SU-DHL-6 (cell line): ENCODE data around the gene NFIA.

Experiments used
- H2AFZ ChIP-seq: fragments of 200-600 bp; sonication (generic); 2 replicates; pipeline ENCODE4 v1.6.1; 2014; ENCODE audit warnings: low read depth, mild to moderate bottlenecking, moderate library complexity, mixed read lengths, antibody characterized with exemption, low read length; ENCODE audit not compliant: severe bottlenecking
- H3F3A ChIP-seq: fragments of 200-600 bp; shearing (Covaris generic); 2 replicates; pipeline ENCODE4 v1.6.0; 2016; ENCODE audit warnings: antibody characterized with exemption, mild to moderate bottlenecking; ENCODE audit not compliant: insufficient read depth
- H3K27ac ChIP-seq: fragments of 200-600 bp; sonication (generic); 2 replicates; pipeline ENCODE4 v1.5.1; 2016; ENCODE audit warnings: low read depth, mild to moderate bottlenecking, low read length, moderate library complexity, mixed read lengths
- H3K27me3 ChIP-seq: fragments of 200-600 bp; sonication (generic), shearing (Covaris generic); 2 replicates; pipeline ENCODE4 v1.6.0; 2014; ENCODE audit warnings: mild to moderate bottlenecking, low read length
- H3K36me3 ChIP-seq: fragments of 200-600 bp; sonication (generic); 2 replicates; pipeline ENCODE4 v1.6.1; 2014; ENCODE audit warnings: mild to moderate bottlenecking, low read length, mixed read lengths
- H3K4me2 ChIP-seq: fragments of 300-600, 200-600 bp; shearing (Covaris generic), sonication (generic); 2 replicates; pipeline ENCODE4 v1.6.0; 2014; ENCODE audit warnings: low read length, low read depth, mild to moderate bottlenecking; ENCODE audit not compliant: poor library complexity, severe bottlenecking
- H3K4me3 ChIP-seq: fragments of 200-600 bp; sonication (generic); 2 replicates; pipeline ENCODE4 v1.5.1; 2014; ENCODE audit warnings: antibody characterized with exemption, low read length, mild to moderate bottlenecking, mixed read lengths; ENCODE audit not compliant: insufficient read depth, poor library complexity, severe bottlenecking
- H3K79me2 ChIP-seq: fragments of 200-600 bp; sonication (generic); 2 replicates; pipeline ENCODE4 v1.6.1; 2014; ENCODE audit warnings: mild to moderate bottlenecking, low read length, moderate library complexity; ENCODE audit not compliant: insufficient read depth
- H3K9ac ChIP-seq: fragments of 200-600 bp; sonication (generic); 2 replicates; pipeline ENCODE4 v1.7.0; 2014; ENCODE audit warnings: mild to moderate bottlenecking, low read length
- H3K9me2 ChIP-seq: fragments of 200-600 bp; sonication (generic); replicated peaks from 2 replicates; pipeline ENCODE4 v1.6.1; 2014; ENCODE audit warnings: low read length; ENCODE audit not compliant: insufficient read depth
- H3K9me3 ChIP-seq: fragments of 200-600 bp; sonication (generic); 2 replicates; pipeline ENCODE4 v1.6.1; 2014; ENCODE audit warnings: low read length, mixed read lengths; ENCODE audit not compliant: insufficient read depth
- H4K20me1 ChIP-seq: fragments of 200-600 bp; sonication (generic); 2 replicates; pipeline ENCODE4 v1.6.1; 2014; ENCODE audit warnings: low read depth, mild to moderate bottlenecking, antibody characterized with exemption, low read length, moderate library complexity, mixed read lengths
- CTCF ChIP-seq: fragments of 200-600 bp; sonication (generic); IDR thresholded peaks from one replicate; pipeline ENCODE4 v1.5.1; 2017; ENCODE audit warnings: antibody characterized with exemption, mild to moderate bottlenecking, low read length, moderate library complexity; ENCODE audit not compliant: insufficient read depth, poor library complexity, severe bottlenecking
- EZH2phosphoT487 ChIP-seq: fragments of 200-600 bp; sonication (generic), shearing (Covaris generic); conservative IDR thresholded peaks from 2 replicates; pipeline ENCODE4 v1.6.1; 2018; ENCODE audit warnings: mild to moderate bottlenecking, antibody characterized with exemption, low read length, moderate library complexity, mixed read lengths

The NFIA gene

GRCh38 chr1:61486783-61487536, 404.6 kb downstream of the NFIA start:
- TF ChIP-seq CTCF (no peak), EZH2phosphoT487 (no peak)
- H2AFZ ChIP-seq, result no peak overlapping the region
- H3K9me3 ChIP-seq, result no peaks in the 10 kb centered on the region
- H3K4me2 ChIP-seq, result no peak overlapping the region
- H3F3A ChIP-seq, result no peaks in the 10 kb centered on the region
- H3K9ac ChIP-seq, result no peak overlapping the region
- H4K20me1 ChIP-seq, result no peaks in the 10 kb centered on the region
- H3K36me3 ChIP-seq, result no peaks in the 10 kb centered on the region
- no peak overlapping the region for H3K4me3 ChIP-seq
- no peak overlapping the region for H3K27ac ChIP-seq
- no peaks in the 10 kb centered on the region for H3K9me2 ChIP-seq
- H3K27me3 ChIP-seq, result no peaks in the 10 kb centered on the region
- no peaks in the 10 kb centered on the region for H3K79me2 ChIP-seq

GRCh38 chr1:61487801-61488200, 405.4 kb downstream of the NFIA start:
- Histone ChIP-seq H3K27ac (no peak overlapping the region), H3K36me3 (no peaks in the 10 kb centered on the region), H3K9me3 (no peaks in the 10 kb centered on the region), H2AFZ (no peak overlapping the region), H3K9me2 (no peaks in the 10 kb centered on the region), H4K20me1 (no peaks in the 10 kb centered on the region), H3K27me3 (no peaks in the 10 kb centered on the region), H3K9ac (no peak overlapping the region), H3K79me2 (no peaks in the 10 kb centered on the region), H3K4me2 (no peak overlapping the region), H3F3A (no peaks in the 10 kb centered on the region), H3K4me3 (no peak overlapping the region)
- TF ChIP-seq CTCF, result no peak
- TF ChIP-seq EZH2phosphoT487, result no peak

- Histone ChIP-seq H3K4me2 (no peak overlapping the region), H3F3A (no peaks in the 10 kb centered on the region), H3K36me3 (no peaks in the 10 kb centered on the region), H3K9me3 (no peaks in the 10 kb centered on the region), H3K27me3 (no peaks in the 10 kb centered on the region), H2AFZ (no peak overlapping the region), H3K4me3 (no peak overlapping the region), H3K9me2 (no peaks in the 10 kb centered on the region), H4K20me1 (no peaks in the 10 kb centered on the region), H3K9ac (no peak overlapping the region), H3K27ac (no peak overlapping the region), H3K79me2 (no peaks in the 10 kb centered on the region)
- TF ChIP-seq EZH2phosphoT487 (no peak), CTCF (no peak)
Observed at GRCh38 chr1:61490924-61491323, 408.6 kb downstream of the NFIA start.
